Pancreas (tissue), 10 donors: ENCODE data around the gene SLC44A4. TPM values are rescaled to one million over a fixed set of nuclear protein-coding genes. Genes with fewer than 3 reads are reported as not detected.

ENCODE experiments used
- ATAC-seq, 4 donors: fragments of 200-7000 bp; cut with Tn5 transposase; one replicate each; pipeline versions ENCODE4 v1.8.0 to v1.9.1; 2020; ENCODE audit warnings: mild to moderate bottlenecking in 4 of 4, moderate library complexity in 4 of 4
- DNase-seq, 6 donors: peaks; one replicate each; pipeline ENCODE4 v3.0.0-alpha.2; 2020
- FAIRE-seq: peaks from 2 replicates; lab custom pipeline; 2012; peaks lifted over from hg19 to GRCh38; lab: Jason Lieb, UNC
- H3K27ac ChIP-seq, 4 donors: fragments of 200-600 bp; sonication (generic); 1 replicate in 3 of 4; 2 replicates in 1 of 4; pipeline versions ENCODE4 v1.5.0 to v1.8.0; 2020
- H3K27me3 ChIP-seq, 4 donors: fragments of 200-600 bp; one replicate each; pipeline ENCODE4 v1.8.0; 2021
- H3K36me3 ChIP-seq, 3 donors: fragments of 200-600 bp; sonication (generic) in 1 of 3; one replicate each; pipeline versions ENCODE4 v1.5.0 to v1.8.0; 2020 to 2021
- H3K4me1 ChIP-seq, 3 donors: fragments of 200-600 bp; one replicate each; pipeline ENCODE4 v1.8.0; 2021
- H3K4me3 ChIP-seq, 4 donors: fragments of 200-600 bp; sonication (generic) in 2 of 4; one replicate each; pipeline versions ENCODE4 v1.5.0 to v1.8.0; 2020 to 2021
- H3K9me3 ChIP-seq, 4 donors: fragments of 200-600 bp; one replicate each; pipeline ENCODE4 v1.8.0; 2021
- WGBS, 2 donors: extraction: QIAGEN DNeasy Blood & Tissue Kit; methylation state at CpG; one replicate each; pipeline ENCODE4 v1.1.7; 2013; 5-methylcytosine and 5-hydroxymethylcytosine counted together
- intact Hi-C, 3 donors: fragments of 100-400 bp; cut with DNase I; formaldehyde crosslinking; loops; one replicate each; pipeline versions ENCODE4 v1.11.1 to v1.14.2; 2022
- polyA plus RNA-seq, 2 donors: library from polyadenylated mRNA; stranded (reverse); fragments of 200-250 nt; gene quantifications; one replicate each; pipeline ENCODE4 v1.2.3, GENCODE V29; 2013
- total RNA-seq, 6 donors: library from RNA; stranded (reverse); fragmentation: NEBNext Ultra II Directional in 4 of 6; extraction: Animal tissue kit (Norgen Biotek cat#: 25700) in 4 of 6; gene quantifications; one replicate each; pipeline versions ENCODE4 v1.2.1 to v1.2.4, GENCODE V29; 2021 to 2023
- TF ChIP-seq, protein P1 (sequence below), 4 donors: fragments of 200-600 bp; sonication (generic) in 3 of 4; IDR thresholded peaks; one replicate each; pipeline versions ENCODE4 v1.5.0 to v1.8.0; 2021; ENCODE audit warnings: antibody characterized with exemption in 4 of 4
- donor health status: healthy with polysubstance abuse.
- donor health status: DM: no; HTN: no; CAD: no; lungs with moderate emphysema.
- donor health status: DM: no; HTN: no; CAD: no.
- donor health status: control.
- donor health status: control.
- donor health status: Bipolar disorder and iron deficiency.
- donor health status: DM: yes; HTN: yes; CAD: no.
- donor health status: DM: no; HTN: no; CAD: no.
- donor health status: DM: no; HTN: no; CAD: no.
- donor health status: DM: yes; HTN: yes; CAD: no.

SLC44A4 gene
- total and polyA plus RNA-seq, 8 donors: 4.6 to 57.3 (median 12.9) TPM

DNA sequence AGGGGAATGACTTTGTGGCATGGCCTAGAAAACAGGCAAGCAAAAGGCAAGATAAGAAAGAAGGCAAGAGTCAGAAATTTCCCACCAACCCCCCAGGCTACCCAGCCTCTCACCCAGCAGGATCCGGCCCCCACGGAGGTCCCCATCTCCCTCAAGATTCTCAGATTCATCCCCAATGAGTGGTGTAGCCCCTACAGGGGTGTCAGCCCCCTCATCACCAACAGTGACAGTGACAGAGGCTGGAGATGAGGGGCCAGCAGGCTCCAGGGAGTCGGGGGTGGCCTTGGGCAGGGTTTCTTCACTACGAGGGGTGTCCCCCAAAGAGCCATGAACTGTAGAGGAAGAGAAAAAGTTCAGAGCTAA, 17.7 kb upstream of the SLC44A4 start:
- no peaks in the 10 kb centered on the region for H3K27me3 ChIP-seq
- H3K36me3 ChIP-seq: peaks cover 0 to 21% (median 8%) of the 10 kb centered on the region in 3 donors
- FAIRE-seq: no peak
- WGBS, 2 donors: 38 to 44% methylated on average over 4 of the region's 4 CpGs
- H3K9me3 ChIP-seq: no peaks in the 10 kb centered on the region
- no peak for DNase-seq
- ATAC-seq: no peak
- peak overlapping the region in 3 of 4 donors; percentile 80 to 97 (median 92) for H3K4me3 ChIP-seq
- peaks cover 4 to 5% (median 5%) of the 10 kb centered on the region in 3 donors for H3K4me1 ChIP-seq
- TF ChIP-seq, protein P1, sequence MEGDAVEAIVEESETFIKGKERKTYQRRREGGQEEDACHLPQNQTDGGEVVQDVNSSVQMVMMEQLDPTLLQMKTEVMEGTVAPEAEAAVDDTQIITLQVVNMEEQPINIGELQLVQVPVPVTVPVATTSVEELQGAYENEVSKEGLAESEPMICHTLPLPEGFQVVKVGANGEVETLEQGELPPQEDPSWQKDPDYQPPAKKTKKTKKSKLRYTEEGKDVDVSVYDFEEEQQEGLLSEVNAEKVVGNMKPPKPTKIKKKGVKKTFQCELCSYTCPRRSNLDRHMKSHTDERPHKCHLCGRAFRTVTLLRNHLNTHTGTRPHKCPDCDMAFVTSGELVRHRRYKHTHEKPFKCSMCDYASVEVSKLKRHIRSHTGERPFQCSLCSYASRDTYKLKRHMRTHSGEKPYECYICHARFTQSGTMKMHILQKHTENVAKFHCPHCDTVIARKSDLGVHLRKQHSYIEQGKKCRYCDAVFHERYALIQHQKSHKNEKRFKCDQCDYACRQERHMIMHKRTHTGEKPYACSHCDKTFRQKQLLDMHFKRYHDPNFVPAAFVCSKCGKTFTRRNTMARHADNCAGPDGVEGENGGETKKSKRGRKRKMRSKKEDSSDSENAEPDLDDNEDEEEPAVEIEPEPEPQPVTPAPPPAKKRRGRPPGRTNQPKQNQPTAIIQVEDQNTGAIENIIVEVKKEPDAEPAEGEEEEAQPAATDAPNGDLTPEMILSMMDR (IDR thresholded peaks at IDR 0.05): no peak
- peak overlapping the region in 2 of 4 donors; percentile 31 to 39 for H3K27ac ChIP-seq
- intact Hi-C loops: no loop called here

DNA sequence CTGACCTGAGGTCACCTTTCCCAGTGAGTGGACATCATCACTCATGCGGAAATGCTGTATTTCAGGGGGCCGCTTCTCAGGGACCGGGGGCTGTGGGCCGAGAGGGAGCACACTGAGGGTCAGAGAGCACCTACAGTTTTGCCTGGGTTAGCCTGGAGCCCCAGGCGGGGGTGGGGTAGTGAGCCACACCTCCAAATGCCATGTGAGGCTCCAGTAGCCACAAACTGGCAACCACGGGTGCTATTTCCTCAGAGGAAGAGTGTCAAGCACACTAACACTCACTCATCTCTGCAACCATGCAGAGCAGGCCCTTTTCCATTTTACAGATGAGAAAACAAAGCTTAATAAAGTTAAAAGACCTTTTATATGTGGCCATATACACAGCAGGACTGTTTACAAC, 14.0 kb upstream of the SLC44A4 start:
- Histone ChIP-seq H3K27ac (no peak overlapping the region), H3K36me3 (peaks cover 0 to 31% (median 11%) of the 10 kb centered on the region in 3 donors), H3K4me1 (no peaks in the 10 kb centered on the region), H3K4me3 (no peak overlapping the region), H3K27me3 (no peaks in the 10 kb centered on the region), H3K9me3 (no peaks in the 10 kb centered on the region)
- intact Hi-C loops: no loop called here
- FAIRE-seq (no peak), DNase-seq (no peak), ATAC-seq (no peak)
- 84 to 92% methylated on average over 6 of the region's 6 CpGs for WGBS, 2 donors
- TF ChIP-seq, protein P1 (IDR thresholded peaks at IDR 0.05): no peak

DNA sequence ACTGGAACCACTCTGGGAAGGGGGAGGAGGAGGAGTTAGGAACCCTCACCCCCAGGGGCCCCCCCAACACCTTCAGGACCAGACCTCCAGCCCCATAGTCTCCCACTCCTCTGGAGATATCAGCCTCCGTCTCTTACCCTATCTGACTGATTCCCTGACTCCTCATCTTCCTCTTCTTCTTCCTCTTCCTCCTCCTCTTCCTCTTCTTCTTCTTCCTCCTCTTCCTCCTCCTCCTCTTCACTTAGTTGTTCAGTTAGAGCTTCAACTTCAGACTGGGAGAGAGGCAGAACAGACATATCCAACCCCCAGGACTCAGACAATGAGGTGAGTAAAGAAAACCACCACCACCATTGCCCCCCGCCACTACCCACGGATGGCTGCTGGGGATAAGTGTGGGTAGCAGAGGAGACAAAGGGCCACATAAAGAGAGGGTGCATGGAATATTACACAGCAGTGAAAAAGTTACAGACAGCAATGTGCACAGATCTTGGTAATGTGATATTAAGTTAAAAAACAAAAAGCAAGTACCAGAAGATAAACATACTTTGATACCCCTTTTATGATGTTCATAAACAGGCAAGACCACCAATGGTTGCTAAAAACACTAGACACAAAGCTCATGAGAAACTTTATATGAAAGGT, 10.7 kb upstream of the SLC44A4 start:
- TF ChIP-seq, protein P1 (IDR thresholded peaks at IDR 0.05): no peak
- H3K4me3 ChIP-seq: no peak overlapping the region
- intact Hi-C loops: no loop called here
- H3K27me3 ChIP-seq: no peaks in the 10 kb centered on the region
- H3K4me1 ChIP-seq: no peaks in the 10 kb centered on the region
- 96 to 98% methylated on average over 3 of the region's 3 CpGs for WGBS, 2 donors
- peaks cover 2 to 49% (median 20%) of the 10 kb centered on the region in 3 donors for H3K36me3 ChIP-seq
- H3K9me3 ChIP-seq: no peaks in the 10 kb centered on the region
- no peak overlapping the region for H3K27ac ChIP-seq
- ATAC-seq (peak in 1 of 4 donors; percentile 11), DNase-seq (no peak), FAIRE-seq (no peak)

DNA sequence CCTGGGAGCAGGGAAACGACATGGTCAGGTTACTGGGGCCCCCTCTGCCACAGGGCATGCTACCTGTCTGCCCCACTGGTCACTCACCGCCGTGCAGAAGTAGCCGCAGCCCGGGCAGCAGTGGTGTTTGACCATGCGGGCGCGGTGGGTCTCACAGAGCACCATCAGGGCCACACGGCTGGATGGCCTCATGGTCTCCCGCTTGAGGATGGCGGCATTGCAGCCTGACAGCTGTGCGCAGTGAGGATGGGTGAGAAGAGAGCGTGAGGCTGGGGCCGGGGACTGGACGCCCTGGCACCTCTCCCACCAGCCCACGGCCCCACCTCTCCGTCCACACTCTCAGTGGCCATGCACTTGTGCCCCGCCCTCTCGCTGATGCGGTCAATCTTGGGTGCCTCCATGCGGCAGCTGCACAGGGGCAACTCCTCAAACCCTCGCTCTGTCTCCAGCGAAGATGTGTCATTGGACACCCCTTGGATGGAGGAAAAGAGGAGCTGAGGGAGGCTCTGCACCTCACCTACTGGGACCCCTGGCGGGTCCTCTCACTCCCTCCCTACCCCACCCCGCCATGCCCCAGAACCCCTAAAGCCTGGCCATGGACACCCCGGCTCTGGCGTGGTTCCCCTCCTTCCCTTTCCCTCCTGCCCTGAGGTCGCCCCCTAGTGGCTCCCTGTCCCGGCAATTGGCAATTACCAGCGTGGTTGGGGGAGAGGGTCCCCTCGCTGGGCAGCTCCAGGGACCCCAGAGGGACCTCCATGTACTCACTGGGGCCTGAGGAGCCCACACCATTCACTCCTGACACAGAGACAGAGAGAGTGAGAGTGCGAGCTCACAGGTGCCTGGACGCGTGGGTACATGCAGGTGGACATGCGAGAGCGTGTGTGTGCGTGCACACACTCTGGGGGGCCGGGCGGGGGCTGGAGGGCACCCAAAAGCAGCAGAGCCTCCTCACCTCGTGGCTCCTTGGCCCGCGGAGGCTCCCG, 9.8 kb upstream of the SLC44A4 start:
- Histone ChIP-seq H3K9me3 (no peaks in the 10 kb centered on the region), H3K27ac (no peak overlapping the region), H3K36me3 (peaks cover 5 to 55% (median 24%) of the 10 kb centered on the region in 3 donors), H3K4me3 (no peak overlapping the region), H3K4me1 (no peaks in the 10 kb centered on the region), H3K27me3 (no peaks in the 10 kb centered on the region)
- TF ChIP-seq, protein P1 (IDR thresholded peaks at IDR 0.05): peak; percentile 50 to 67 (median 60)
- ATAC-seq: peak in 3 of 4 donors; percentile 47 to 77 (median 63)
- intact Hi-C loops: no loop called here
- no peak for FAIRE-seq
- DNase-seq: peak in 4 of 6 donors; percentile 45 to 83 (median 70)
- WGBS, 2 donors: 78 to 85% methylated on average over 36 to 43 of the region's 43 CpGs
